Mucosa of descending colon (tissue), 3 donors: ENCODE data around the gene SUSD3. TPM values are rescaled to one million over a fixed set of nuclear protein-coding genes. Genes with fewer than 3 reads are reported as not detected.
"Not testable (repeated sequence)": the region's sequence is repeated elsewhere in the genome, so short reads cannot be mapped to it uniquely, and the experiment has no call there.

Source experiments
- ATAC-seq: fragments of 200-7000 bp; cut with Tn5 transposase; one replicate; pipeline ENCODE4 v1.9.1; 2020; ENCODE audit warnings: mild to moderate bottlenecking, moderate library complexity
- DNase-seq, 3 donors: peaks; one replicate each; pipeline ENCODE4 v3.0.0-alpha.2; 2020
- H3K36me3 ChIP-seq: fragments of 200-600 bp; one replicate; pipeline ENCODE4 v1.8.0; 2021; ENCODE audit warnings: low read depth, mild to moderate bottlenecking
- H3K4me1 ChIP-seq: fragments of 200-600 bp; one replicate; pipeline ENCODE4 v1.8.0; 2021; ENCODE audit warnings: low read depth, mild to moderate bottlenecking
- H3K4me3 ChIP-seq: fragments of 200-600 bp; one replicate; pipeline ENCODE4 v1.8.0; 2021; ENCODE audit warnings: mild to moderate bottlenecking
- H3K9me3 ChIP-seq: fragments of 200-600 bp; one replicate; pipeline ENCODE4 v1.8.0; 2021; ENCODE audit warnings: mild to moderate bottlenecking
- CTCF ChIP-seq: fragments of 200-600 bp; IDR thresholded peaks from one replicate; pipeline ENCODE4 v1.8.0; 2022; ENCODE audit warnings: antibody characterized with exemption, mild to moderate bottlenecking
- intact Hi-C, 2 donors: fragments of 100-400 bp; cut with DNase I in 1 of 2; cut with micrococcal nuclease in 1 of 2; formaldehyde crosslinking; loops; one replicate each; pipeline versions ENCODE4 v1.11.0 to v1.11.1; 2022; cut with DNase I, micrococcal nuclease
- total RNA-seq, 3 donors: library from RNA; stranded (reverse); fragmentation: NEBNext Ultra II Directional in 2 of 3; extraction: Animal tissue kit (Norgen Biotek cat#: 25700) in 2 of 3; gene quantifications; one replicate each; pipeline versions ENCODE4 v1.2.1 to v1.2.4, GENCODE V29; 2021 to 2023
- donor health status: DM: no; HTN: no; CAD: no; lungs with moderate emphysema.
- donor health status: DM: no; HTN: no; CAD: no.
- donor health status: DM: no; HTN: yes; CAD: no.

The SUSD3 gene
- total RNA-seq, 3 donors from 2014 or later: 1.2 to 2.5 (median 1.8) TPM

GRCh38 chr9:93012963-93013855 is 45.3 kb upstream of the SUSD3 start:
- Histone ChIP-seq H3K4me1 (no peaks in the 10 kb centered on the region), H3K4me3 (no peak overlapping the region), H3K36me3 (no peaks in the 10 kb centered on the region), H3K9me3 (no peaks in the 10 kb centered on the region)
- TF ChIP-seq CTCF: no peak
- ATAC-seq (no peak), DNase-seq (no peak)
- intact Hi-C loops: no loop called here

- H3K36me3 ChIP-seq: no peaks in the 10 kb centered on the region
- H3K9me3 ChIP-seq: no peaks in the 10 kb centered on the region
- intact Hi-C loops: no loop called here
- H3K4me1 ChIP-seq: no peaks in the 10 kb centered on the region
- no peak overlapping the region for H3K4me3 ChIP-seq
- TF ChIP-seq CTCF: no peak
- DNase-seq (no peak), ATAC-seq (no peak)
Observed at GRCh38 chr9:93013856-93014582, 44.5 kb upstream of the SUSD3 start.

- H3K4me1 ChIP-seq, intact Hi-C loops, H3K4me3 ChIP-seq, H3K36me3 ChIP-seq, ATAC-seq, DNase-seq, H3K9me3 ChIP-seq: not testable (repeated sequence)
Observed at GRCh38 chr9:93015190-93015589, 43.3 kb upstream of the SUSD3 start.

- ATAC-seq: no peak
- no peaks in the 10 kb centered on the region for H3K4me1 ChIP-seq
- intact Hi-C loops: no loop called here
- TF ChIP-seq CTCF: no peak
- no peak overlapping the region for H3K4me3 ChIP-seq
- no peaks in the 10 kb centered on the region for H3K9me3 ChIP-seq
- H3K36me3 ChIP-seq: no peaks in the 10 kb centered on the region
- DNase-seq: peak in 1 of 3 donors; percentile 19
Observed at GRCh38 chr9:93017621-93018020, 40.9 kb upstream of the SUSD3 start.

GRCh38 chr9:93020151-93020550 is 38.4 kb upstream of the SUSD3 start:
- Histone ChIP-seq H3K9me3 (no peaks in the 10 kb centered on the region), H3K4me3 (no peak overlapping the region), H3K36me3 (no peaks in the 10 kb centered on the region), H3K4me1 (no peaks in the 10 kb centered on the region)
- ATAC-seq: no peak
- intact Hi-C loops: no loop called here
- peak in 1 of 3 donors; percentile 22 for DNase-seq
- TF ChIP-seq CTCF: no peak
